Endodermal cell (in vitro differentiated cells): ENCODE results near the gene ZFYVE27. TPM values are rescaled to one million over a fixed set of nuclear protein-coding genes. Genes with fewer than 3 reads are reported as not detected.

Experiments used
- DNase-seq: peaks from one replicate; pipeline ENCODE4 v3.0.0-alpha.2; 2017
- H3K27ac ChIP-seq: 2 replicates; pipeline ENCODE4 v1.5.1; 2013; ENCODE audit warnings: mild to moderate bottlenecking, low read depth, low read length, moderate library complexity
- H3K27me3 ChIP-seq: 2 replicates; pipeline ENCODE4 v1.6.1; 2013; ENCODE audit warnings: mild to moderate bottlenecking, low read length, moderate library complexity; ENCODE audit not compliant: insufficient read depth, control insufficient read depth, poor library complexity, severe bottlenecking
- H3K36me3 ChIP-seq: 2 replicates; pipeline ENCODE4 v1.7.0; 2013; ENCODE audit warnings: mild to moderate bottlenecking, low read length, moderate library complexity; ENCODE audit not compliant: control insufficient read depth, insufficient read depth
- H3K4me1 ChIP-seq: one replicate; pipeline ENCODE4 v1.7.0; 2013; ENCODE audit warnings: low read length; ENCODE audit not compliant: control insufficient read depth, insufficient read depth
- H3K4me3 ChIP-seq: 2 replicates; pipeline ENCODE4 v1.5.1; 2013; ENCODE audit warnings: mild to moderate bottlenecking, low read length, moderate library complexity
- H3K9ac ChIP-seq: 2 replicates; pipeline ENCODE4 v1.6.1; 2013; ENCODE audit warnings: mild to moderate bottlenecking, low read length, moderate library complexity; ENCODE audit not compliant: poor library complexity, severe bottlenecking; ENCODE audit errors: extremely low read depth
- H3K9me3 ChIP-seq: 2 replicates; pipeline ENCODE4 v1.6.1; 2013; ENCODE audit warnings: mild to moderate bottlenecking, low read length, moderate library complexity; ENCODE audit not compliant: control insufficient read depth
- H3K27ac Mint-ChIP-seq: 2 replicates; pipeline ENCODE4 v1.8.0; 2020; ENCODE audit warnings: mixed read lengths
- H3K27me3 Mint-ChIP-seq: 2 replicates; pipeline ENCODE4 v1.8.0; 2021; ENCODE audit warnings: mild to moderate bottlenecking, mixed read lengths; ENCODE audit not compliant: insufficient read depth
- H3K36me3 Mint-ChIP-seq: 2 replicates; pipeline ENCODE4 v1.8.0; 2020; ENCODE audit warnings: low read depth, mixed read lengths
- H3K4me1 Mint-ChIP-seq: 2 replicates; pipeline ENCODE4 v1.8.0; 2020; ENCODE audit warnings: mixed read lengths
- H3K4me3 Mint-ChIP-seq: 2 replicates; pipeline ENCODE4 v1.8.0; 2020; ENCODE audit warnings: mild to moderate bottlenecking, moderate library complexity, mixed read lengths
- H3K9me3 Mint-ChIP-seq: 2 replicates; pipeline ENCODE4 v1.8.0; 2020; ENCODE audit warnings: mild to moderate bottlenecking, mixed read lengths
- WGBS, 2 experiments: methylation state at CpG; one replicate each; pipeline versions ENCODE4 v1.1.5 to v1.1.7; 2013; ENCODE audit warnings: missing lambda C conversion rate in 2 of 2, mixed read lengths in 1 of 2; ENCODE audit not compliant: insufficient coverage in 1 of 2, insufficient read length in 1 of 2; 5-methylcytosine and 5-hydroxymethylcytosine counted together
- total RNA-seq, 2 donors: library from RNA; stranded (reverse); fragmentation: NEBNext Ultra II Directional in 1 of 2; extraction: Animal tissue kit (Norgen Biotek cat#: 25700) in 1 of 2; gene quantifications; 2 replicates in 1 of 2; 3 replicates in 1 of 2; pipeline ENCODE4 v1.2.1, GENCODE V29; 2021
- TF ChIP-seq, protein P1 (sequence below): fragments of 200-600 bp; sonication (generic); conservative IDR thresholded peaks from 2 replicates; pipeline ENCODE4 v1.5.0; 2021; ENCODE audit warnings: antibody characterized with exemption, mild to moderate bottlenecking

The ZFYVE27 gene
- total RNA-seq, 2 donors from 2014 or later, result 33.5 to 36.3 TPM

DNA sequence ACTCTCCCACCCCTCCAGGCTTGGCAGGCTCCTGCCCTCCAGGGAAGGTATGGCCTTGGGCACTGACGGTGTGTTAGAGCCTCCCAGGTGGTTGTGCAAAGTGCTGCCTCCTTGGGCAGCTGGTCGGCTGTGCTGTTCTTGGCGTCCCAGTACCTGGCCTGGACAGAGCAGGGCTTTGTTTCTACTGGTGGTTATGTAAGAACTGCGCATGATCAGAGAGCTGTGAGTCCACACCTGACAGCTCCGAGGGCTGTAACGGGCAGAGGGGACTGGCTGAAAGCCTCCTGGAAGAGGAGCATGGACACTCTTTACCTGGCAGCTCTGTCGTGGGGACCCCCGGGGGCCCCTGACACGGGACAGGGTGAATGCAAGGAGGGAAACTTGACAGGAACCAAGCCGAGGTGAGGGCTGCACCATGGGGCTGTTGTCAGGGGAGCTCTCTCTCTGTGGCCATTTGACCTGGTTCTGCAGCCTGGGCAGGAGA lies 37.9 kb downstream of the ZFYVE27 start:
- DNase-seq, result no peak
- H3K27ac ChIP-seq, result no peak overlapping the region
- peaks cover 22% of the 10 kb centered on the region for H3K4me1 Mint-ChIP-seq
- no peaks in the 10 kb centered on the region for H3K9me3 ChIP-seq
- no peaks in the 10 kb centered on the region for H3K9me3 Mint-ChIP-seq
- 85 to 90% methylated on average over 7 to 10 of the region's 10 CpGs for WGBS, 2 experiments
- H3K4me3 Mint-ChIP-seq, result no peak overlapping the region
- H3K9ac ChIP-seq, result no peak overlapping the region
- no peak overlapping the region for H3K4me3 ChIP-seq
- no peak overlapping the region for H3K27ac Mint-ChIP-seq
- peaks cover 15% of the 10 kb centered on the region for H3K4me1 ChIP-seq
- TF ChIP-seq, protein P1, sequence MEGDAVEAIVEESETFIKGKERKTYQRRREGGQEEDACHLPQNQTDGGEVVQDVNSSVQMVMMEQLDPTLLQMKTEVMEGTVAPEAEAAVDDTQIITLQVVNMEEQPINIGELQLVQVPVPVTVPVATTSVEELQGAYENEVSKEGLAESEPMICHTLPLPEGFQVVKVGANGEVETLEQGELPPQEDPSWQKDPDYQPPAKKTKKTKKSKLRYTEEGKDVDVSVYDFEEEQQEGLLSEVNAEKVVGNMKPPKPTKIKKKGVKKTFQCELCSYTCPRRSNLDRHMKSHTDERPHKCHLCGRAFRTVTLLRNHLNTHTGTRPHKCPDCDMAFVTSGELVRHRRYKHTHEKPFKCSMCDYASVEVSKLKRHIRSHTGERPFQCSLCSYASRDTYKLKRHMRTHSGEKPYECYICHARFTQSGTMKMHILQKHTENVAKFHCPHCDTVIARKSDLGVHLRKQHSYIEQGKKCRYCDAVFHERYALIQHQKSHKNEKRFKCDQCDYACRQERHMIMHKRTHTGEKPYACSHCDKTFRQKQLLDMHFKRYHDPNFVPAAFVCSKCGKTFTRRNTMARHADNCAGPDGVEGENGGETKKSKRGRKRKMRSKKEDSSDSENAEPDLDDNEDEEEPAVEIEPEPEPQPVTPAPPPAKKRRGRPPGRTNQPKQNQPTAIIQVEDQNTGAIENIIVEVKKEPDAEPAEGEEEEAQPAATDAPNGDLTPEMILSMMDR, result no peak
- peaks cover 58% of the 10 kb centered on the region for H3K27me3 Mint-ChIP-seq
- H3K36me3 ChIP-seq, result no peaks in the 10 kb centered on the region
- no peaks in the 10 kb centered on the region for H3K36me3 Mint-ChIP-seq
- peaks cover 50% of the 10 kb centered on the region for H3K27me3 ChIP-seq

DNA sequence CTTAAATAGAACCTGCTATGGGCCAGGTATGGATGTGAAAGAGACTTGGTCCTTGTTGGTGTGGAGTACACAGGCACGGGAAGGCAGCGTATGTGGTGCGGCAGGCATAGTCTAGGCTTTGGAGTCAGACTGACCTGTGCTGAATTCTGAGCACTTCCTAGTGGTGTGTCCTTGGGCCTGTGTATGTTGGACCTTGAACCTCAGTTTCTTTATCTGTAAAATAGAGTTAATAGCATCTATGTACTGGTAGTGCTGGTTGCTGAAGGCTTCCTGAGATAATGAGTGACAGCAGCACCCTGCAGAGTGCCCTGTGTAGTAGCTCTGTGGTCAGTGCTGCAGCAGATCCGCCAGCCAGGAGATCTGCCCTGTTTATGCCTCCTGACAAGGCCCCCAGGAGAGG lies 40.2 kb downstream of the ZFYVE27 start:
- Histone ChIP-seq H3K9me3 (no peaks in the 10 kb centered on the region), H3K36me3 (no peaks in the 10 kb centered on the region), H3K9ac (no peak overlapping the region), H3K4me1 (peaks cover 25% of the 10 kb centered on the region), H3K27me3 (peaks cover 30% of the 10 kb centered on the region), H3K4me3 (no peak overlapping the region), H3K27ac (no peak overlapping the region)
- Mint-ChIP-seq H3K4me1 (peaks cover 31% of the 10 kb centered on the region), H3K4me3 (no peak overlapping the region), H3K27ac (no peak overlapping the region), H3K36me3 (no peaks in the 10 kb centered on the region), H3K9me3 (no peaks in the 10 kb centered on the region), H3K27me3 (peaks cover 39% of the 10 kb centered on the region)
- 89 to 91% methylated on average over 4 of the region's 4 CpGs for WGBS, 2 experiments
- TF ChIP-seq, protein P1, result no peak
- no peak for DNase-seq

DNA sequence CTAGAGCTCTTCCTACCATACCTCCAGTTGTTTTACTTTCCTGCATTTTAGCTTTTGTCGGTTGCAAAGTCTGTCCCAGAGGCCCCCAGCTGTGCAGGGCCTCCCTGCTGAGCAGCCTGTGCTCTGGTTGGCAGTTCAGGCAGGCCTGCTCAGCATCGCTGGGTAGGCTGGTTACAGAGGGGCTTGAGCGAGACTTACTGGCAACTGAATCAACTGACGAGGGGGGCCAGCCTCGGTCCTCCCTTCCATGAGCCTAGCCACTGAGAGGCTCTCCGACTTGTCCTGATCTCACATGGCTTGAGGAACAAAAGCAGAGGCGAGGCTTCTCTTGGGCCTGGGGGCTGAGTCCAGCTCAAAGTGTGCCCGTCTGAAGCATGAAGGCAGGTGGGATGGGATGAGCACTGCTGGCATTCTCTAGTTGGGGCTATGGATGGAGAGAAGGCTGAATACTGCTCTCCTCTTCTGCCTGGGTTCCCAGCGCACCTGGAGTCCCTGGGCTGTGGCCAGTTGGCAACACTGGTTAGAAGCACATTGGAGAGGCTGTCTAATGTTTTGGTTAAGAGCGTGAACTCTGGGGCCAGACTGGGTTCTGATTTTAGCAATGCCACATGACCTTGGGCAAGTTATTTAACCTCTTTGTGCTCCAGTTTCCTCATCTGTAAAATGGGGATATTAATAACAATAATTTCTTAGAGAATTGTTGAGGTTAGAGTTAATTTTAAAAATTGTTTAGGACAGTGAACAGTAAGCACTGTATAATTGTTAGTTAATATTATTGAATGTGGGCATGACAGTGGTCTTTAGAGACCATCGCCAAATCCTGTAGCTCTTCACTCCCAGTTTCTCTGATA lies 41.7 kb downstream of the ZFYVE27 start:
- TF ChIP-seq, protein P1, result no peak
- Histone ChIP-seq H3K36me3 (no peaks in the 10 kb centered on the region), H3K9ac (no peak overlapping the region), H3K27ac (no peak overlapping the region), H3K4me3 (no peak overlapping the region), H3K4me1 (peaks cover 21% of the 10 kb centered on the region), H3K27me3 (peaks cover 15% of the 10 kb centered on the region), H3K9me3 (no peaks in the 10 kb centered on the region)
- peak; percentile 76 for DNase-seq
- WGBS, 2 experiments, result 70 to 80% methylated on average over 9 to 11 of the region's 11 CpGs
- Mint-ChIP-seq H3K4me3 (peak overlapping the region; percentile 7), H3K27ac (no peak overlapping the region), H3K9me3 (no peaks in the 10 kb centered on the region), H3K36me3 (no peaks in the 10 kb centered on the region), H3K4me1 (peaks cover 30% of the 10 kb centered on the region), H3K27me3 (peaks cover 24% of the 10 kb centered on the region)
